GM18502 (cell line): ENCODE data around the gene SLC25A39.

Experiments used
- ATAC-seq: cut with Tn5 transposase; IDR thresholded peaks from one replicate; pipeline ENCODE4 v1.9.1; 2021; ENCODE audit warnings: mild to moderate bottlenecking; ENCODE audit not compliant: unreplicated experiment, poor library complexity

SLC25A39 gene

DNA sequence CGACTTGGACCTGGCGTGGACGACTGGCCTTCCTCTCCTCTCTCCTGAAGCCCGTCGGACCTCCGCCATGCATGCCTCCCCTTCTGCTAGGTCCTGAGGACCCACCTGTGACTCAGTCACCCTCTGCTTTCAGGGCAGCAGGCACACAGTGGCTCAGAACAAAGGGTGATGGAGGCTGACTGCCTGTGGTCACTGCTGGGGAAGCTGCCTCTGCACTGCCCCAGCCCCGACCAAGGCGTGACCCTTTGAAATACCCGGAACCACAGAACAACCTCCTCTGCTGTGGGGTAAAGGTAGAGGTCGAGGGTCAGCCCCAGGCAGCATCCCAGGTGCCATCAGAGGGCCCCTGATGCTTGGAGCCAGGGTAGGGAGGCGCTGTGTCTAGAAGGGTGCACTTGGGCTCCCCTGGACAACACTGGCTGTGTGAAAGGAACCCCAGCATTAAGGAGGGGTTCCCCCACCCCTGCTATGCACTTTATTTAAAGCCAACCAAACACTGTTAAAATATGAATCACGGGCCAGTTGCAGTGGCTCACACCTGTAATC lies 44.2 kb downstream of the SLC25A39 start:
- ATAC-seq: no peak

DNA sequence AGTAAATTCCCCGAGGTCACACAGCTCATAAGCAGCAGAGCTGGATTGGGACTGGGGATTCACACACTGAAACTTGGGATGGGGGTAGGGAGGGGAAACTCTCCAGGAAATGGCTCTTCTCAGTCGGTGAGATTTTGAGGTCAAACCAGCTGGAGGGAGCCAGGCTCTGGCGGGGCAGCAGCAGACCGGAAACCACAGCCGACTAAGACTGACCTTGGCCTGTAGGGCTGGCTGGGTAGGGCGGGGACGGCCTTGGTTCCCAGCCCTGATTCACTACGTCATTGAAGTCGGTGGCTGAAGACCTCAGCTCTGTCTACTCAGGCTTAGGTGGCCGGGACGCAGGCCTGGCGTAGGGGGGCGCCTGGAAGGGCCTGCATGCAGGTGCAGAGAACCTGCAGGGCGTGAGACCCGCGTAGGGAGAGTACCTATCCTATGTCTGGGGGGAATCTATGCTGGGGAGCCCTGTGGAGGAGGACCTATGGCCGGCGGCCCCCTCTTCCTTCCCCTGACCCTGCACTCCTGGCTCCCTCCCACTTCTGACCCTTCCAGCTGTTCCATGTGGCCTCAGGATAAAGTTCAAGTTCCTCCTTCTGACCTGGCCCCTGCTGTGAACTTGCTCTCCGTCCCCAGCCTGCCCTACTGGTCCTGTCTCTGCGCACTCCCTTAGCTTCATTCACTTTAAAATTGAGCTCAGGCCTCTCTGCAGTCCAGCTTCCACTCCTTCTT lies 44.8 kb downstream of the SLC25A39 start:
- peak; percentile 83 for ATAC-seq

DNA sequence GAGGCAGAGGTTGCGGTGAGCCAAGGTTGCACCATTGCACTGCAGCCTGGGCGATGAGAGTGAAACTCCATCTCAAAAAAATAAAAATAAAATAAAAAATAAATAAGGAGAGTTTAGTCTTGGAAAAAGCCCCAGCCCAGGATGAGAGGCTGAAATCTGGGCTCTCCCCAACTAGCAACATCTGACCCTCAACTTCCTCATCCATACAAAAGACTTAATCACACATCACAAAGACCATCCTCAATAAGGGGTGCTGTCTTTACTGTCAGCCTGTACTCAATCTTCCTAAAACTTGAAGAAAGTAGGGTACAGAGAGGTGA lies 45.3 kb downstream of the SLC25A39 start:
- no peak for ATAC-seq

DNA sequence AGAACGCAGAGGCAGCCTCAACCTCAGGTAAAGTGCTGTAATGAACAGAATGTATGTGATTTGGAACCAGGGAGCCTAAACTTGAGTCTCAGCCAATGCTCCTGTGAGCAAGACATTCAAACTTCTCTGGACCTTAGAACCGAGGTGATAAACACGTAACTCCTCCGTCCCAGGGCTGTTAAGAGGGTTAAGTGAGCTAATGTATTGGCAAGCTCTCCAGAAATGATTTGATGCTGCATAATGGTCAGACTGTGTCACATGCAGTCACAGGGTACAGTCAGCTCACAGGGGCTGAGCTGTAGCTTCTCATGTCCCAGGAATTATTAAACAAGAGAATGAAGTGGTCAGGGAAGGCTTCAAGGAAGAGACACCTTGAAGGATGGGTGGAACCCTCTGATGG lies 46.6 kb downstream of the SLC25A39 start:
- no peak for ATAC-seq

- no peak for ATAC-seq
Observed at GRCh38 chr17:44273607-44274006, 51.0 kb downstream of the SLC25A39 start.

GRCh38 chr17:44272954-44273353 lies 51.7 kb downstream of the SLC25A39 start:
- ATAC-seq: no peak

GRCh38 chr17:44272321-44272951 lies 52.2 kb downstream of the SLC25A39 start:
- ATAC-seq: no peak
